ENCODE results near the gene RAB17.

DNA sequence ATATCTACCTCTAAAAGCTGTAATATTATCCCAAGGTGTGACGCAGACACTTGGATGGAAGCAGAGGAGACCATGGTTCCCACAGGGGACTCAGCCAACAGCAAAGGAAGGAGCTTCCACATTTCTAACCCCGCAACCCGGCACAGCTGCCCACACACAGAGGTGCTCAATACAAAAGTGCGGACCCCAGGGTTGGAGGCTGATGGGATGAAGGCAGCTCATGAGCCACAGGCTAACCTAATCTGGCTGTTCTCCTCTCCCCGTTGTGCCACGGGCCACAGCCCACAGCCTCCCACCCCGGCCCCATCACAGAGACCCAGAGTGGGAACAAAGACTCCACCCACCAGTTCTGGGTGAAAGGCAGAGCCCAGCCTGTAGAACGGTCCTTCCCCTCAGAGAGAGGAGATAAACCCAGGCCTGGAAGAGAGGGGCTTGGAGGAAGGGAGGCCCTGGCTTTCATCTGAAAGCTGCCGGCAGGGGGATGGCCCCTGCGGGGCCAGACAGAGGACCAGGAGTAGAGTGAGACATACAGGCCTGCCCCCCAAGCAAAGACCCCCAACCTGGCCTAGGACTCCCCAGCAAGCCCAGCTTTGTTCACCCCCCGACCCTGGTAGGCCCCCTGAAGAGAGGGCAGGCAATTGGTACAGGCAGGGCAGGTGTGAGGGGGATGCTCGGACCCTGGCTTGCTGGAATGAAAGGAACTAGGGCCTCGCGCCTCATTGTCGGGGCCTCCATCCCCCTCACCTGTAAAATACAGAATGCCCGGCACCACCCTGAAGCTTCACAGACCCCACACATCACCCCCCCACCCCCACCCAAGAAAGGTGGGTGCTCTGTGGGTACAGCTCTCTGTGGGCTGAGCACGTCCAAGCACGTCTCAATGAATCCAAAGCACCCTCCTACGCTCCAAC, 6.9 kb downstream of the RAB17 start:
- TF ChIP-seq POLR2AphosphoS5 (IDR thresholded peaks at IDR 0.05; ENCODE audit: low read depth, low read length) (no peak), REST (IDR thresholded peaks at IDR 0.05; ENCODE audit: insufficient read depth in 1 of 2, low read depth in 2 of 2, low read length in 2 of 2) (no peak), TAF1 (IDR thresholded peaks at IDR 0.05; ENCODE audit: borderline replicate concordance, insufficient read depth, low read length) (no peak), SIN3A (IDR thresholded peaks at IDR 0.05; ENCODE audit: borderline replicate concordance, insufficient read depth, low read length) (no peak)
